Fibroblast of the aortic adventitia (primary cell): ENCODE results near the gene TOMM34. TPM values are rescaled to one million over a fixed set of nuclear protein-coding genes. Genes with fewer than 3 reads are reported as not detected.

Experiments used
- DNase-seq: peaks from one replicate; pipeline ENCODE4 v3.0.0-alpha.2; 2010; ENCODE audit warnings: low read depth
- H3K4me3 ChIP-seq: 2 replicates; pipeline ENCODE4 v1.5.1; 2011; ENCODE audit warnings: low read depth, mild to moderate bottlenecking, control low read depth, low read length, moderate library complexity
- small RNA-seq: library from RNA; depleted of rRNA; stranded (forward); fragments of <200 nt; gene quantifications from one replicate; pipeline ENCODE3, GENCODE V24; 2012
- total RNA-seq: library from RNA; depleted of rRNA; stranded (reverse); fragments of >200 nt; gene quantifications from 2 replicates; pipeline ENCODE4 v1.2.3, GENCODE V29; 2012; ENCODE audit warnings: low replicate concordance
- TF ChIP-seq, protein P1 (sequence below): IDR thresholded peaks from 2 replicates; pipeline ENCODE4 v1.5.1; 2011; ENCODE audit warnings: mild to moderate bottlenecking, low read length, control low read depth, inconsistent platforms; ENCODE audit not compliant: insufficient read depth

Gene TOMM34
- total RNA-seq, 1 donor = 29.3 TPM

GRCh38 chr20:44900231-44900854 lies 59.9 kb downstream of the TOMM34 start:
- DNase-seq = no peak
- H3K4me3 ChIP-seq = no peak overlapping the region
- TF ChIP-seq, protein P1, sequence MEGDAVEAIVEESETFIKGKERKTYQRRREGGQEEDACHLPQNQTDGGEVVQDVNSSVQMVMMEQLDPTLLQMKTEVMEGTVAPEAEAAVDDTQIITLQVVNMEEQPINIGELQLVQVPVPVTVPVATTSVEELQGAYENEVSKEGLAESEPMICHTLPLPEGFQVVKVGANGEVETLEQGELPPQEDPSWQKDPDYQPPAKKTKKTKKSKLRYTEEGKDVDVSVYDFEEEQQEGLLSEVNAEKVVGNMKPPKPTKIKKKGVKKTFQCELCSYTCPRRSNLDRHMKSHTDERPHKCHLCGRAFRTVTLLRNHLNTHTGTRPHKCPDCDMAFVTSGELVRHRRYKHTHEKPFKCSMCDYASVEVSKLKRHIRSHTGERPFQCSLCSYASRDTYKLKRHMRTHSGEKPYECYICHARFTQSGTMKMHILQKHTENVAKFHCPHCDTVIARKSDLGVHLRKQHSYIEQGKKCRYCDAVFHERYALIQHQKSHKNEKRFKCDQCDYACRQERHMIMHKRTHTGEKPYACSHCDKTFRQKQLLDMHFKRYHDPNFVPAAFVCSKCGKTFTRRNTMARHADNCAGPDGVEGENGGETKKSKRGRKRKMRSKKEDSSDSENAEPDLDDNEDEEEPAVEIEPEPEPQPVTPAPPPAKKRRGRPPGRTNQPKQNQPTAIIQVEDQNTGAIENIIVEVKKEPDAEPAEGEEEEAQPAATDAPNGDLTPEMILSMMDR = no peak

GRCh38 chr20:44897133-44897532 lies 63.1 kb downstream of the TOMM34 start:
- TF ChIP-seq, protein P1 = no peak
- no peak for DNase-seq
- no peak overlapping the region for H3K4me3 ChIP-seq

DNA sequence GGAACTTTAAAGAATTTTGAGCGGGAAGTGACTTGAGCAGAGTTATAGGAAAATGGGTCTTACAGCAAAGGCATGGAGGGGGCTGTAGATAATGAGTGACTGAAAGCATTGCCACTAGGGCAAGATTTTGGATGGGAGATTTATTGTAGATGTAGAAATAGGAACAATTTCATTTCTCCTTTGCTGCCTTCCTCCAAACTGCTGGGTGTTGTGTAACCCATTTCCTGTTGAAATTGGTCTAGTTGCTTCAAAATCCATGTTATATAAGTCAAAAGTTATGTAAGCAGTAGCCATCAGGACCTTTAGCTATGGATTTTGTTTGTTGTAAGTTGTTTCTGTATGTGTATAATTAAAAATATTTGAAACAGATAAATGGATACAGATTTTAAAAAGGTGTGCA lies 63.6 kb downstream of the TOMM34 start:
- DNase-seq = peak; percentile 70
- TF ChIP-seq, protein P1 = peak; percentile 2
- H3K4me3 ChIP-seq = no peak overlapping the region

GRCh38 chr20:44894959-44895358 lies 65.2 kb downstream of the TOMM34 start:
- TF ChIP-seq, protein P1 = no peak
- DNase-seq = no peak
- no peak overlapping the region for H3K4me3 ChIP-seq

Small RNA genes lying within 50 kb of the gene (small RNA-seq; reads per million reads assigned to genes)
- gene RF00019 = not detected

Other genes starting within 250 kb of the TOMM34 start
- 67.9 and 266 TPM in 2 replicates for gene CCN5, start 245.0 kb downstream of the TOMM34 start, total RNA-seq
- gene KCNK15, start 214.5 kb downstream of the TOMM34 start, total RNA-seq = 4.2 and 8.5 TPM in 2 replicates
- 0.27 and 0.41 TPM in 2 replicates for gene RIMS4, start 149.9 kb downstream of the TOMM34 start, total RNA-seq
- 174 and 180 TPM in 2 replicates for gene YWHAB, start 74.7 kb downstream of the TOMM34 start, total RNA-seq
- gene PABPC1L, start 50.3 kb downstream of the TOMM34 start, total RNA-seq = 7.9 and 13.8 TPM in 2 replicates
- gene STK4, start 6.1 kb upstream of the TOMM34 start, total RNA-seq = 20.8 and 41.6 TPM in 2 replicates
- 0.18 TPM in 1 of 2 replicates, not detected in the other for gene KCNS1, start 140.7 kb upstream of the TOMM34 start, total RNA-seq
- not detected in 2 replicates for gene WFDC5, start 154.8 kb upstream of the TOMM34 start, total RNA-seq
- not detected in 2 replicates for gene WFDC12, start 164.1 kb upstream of the TOMM34 start, total RNA-seq
- gene PI3, start 214.5 kb upstream of the TOMM34 start, total RNA-seq = not detected in 2 replicates
- gene SEMG1, start 246.6 kb upstream of the TOMM34 start, total RNA-seq = not detected in 2 replicates